HL-60 (cell line): Measurements from ENCODE around the gene KLHL11.
"Not testable (repeated sequence)": the region's sequence is repeated elsewhere in the genome, so short reads cannot be mapped to it uniquely, and the experiment has no call there.

Experiments
- DNase-seq, 2 experiments: peaks; one replicate each; pipeline ENCODE4 v3.0.0-alpha.2; 2010 to 2020; ENCODE audit warnings: low read depth in 1 of 2, low spot score in 1 of 2
- H3K27ac ChIP-seq: fragments of 250-450 bp; sonication (Bioruptor Pico); replicated peaks from 2 replicates; pipeline ENCODE4 v1.5.1; 2020; ENCODE audit warnings: mild to moderate bottlenecking, moderate library complexity
- H3K27me3 ChIP-seq: fragments of 250-450 bp; sonication (Bioruptor Pico); 2 replicates; pipeline ENCODE4 v1.5.1; 2021; ENCODE audit warnings: mild to moderate bottlenecking, moderate library complexity; ENCODE audit not compliant: insufficient read depth, poor library complexity, severe bottlenecking
- H3K4me3 ChIP-seq: replicated peaks from 2 replicates; pipeline ENCODE4 v1.5.1; 2011; ENCODE audit warnings: mild to moderate bottlenecking, control low read depth, low read length; ENCODE audit not compliant: insufficient read depth
- GABPA ChIP-seq: IDR thresholded peaks from 2 replicates; pipeline ENCODE4 v1.6.1; 2012; ENCODE audit warnings: low read depth
- POLR2AphosphoS5 ChIP-seq: IDR thresholded peaks from 2 replicates; pipeline ENCODE4 v1.6.1; 2012; ENCODE audit warnings: low read depth
- REST ChIP-seq: IDR thresholded peaks from 2 replicates; pipeline ENCODE4 v1.6.1; 2012; ENCODE audit warnings: low read depth; ENCODE audit not compliant: insufficient replicate concordance
- SPI1 ChIP-seq: IDR thresholded peaks from 2 replicates; pipeline ENCODE4 v1.6.1; 2012; ENCODE audit warnings: low read depth, mild to moderate bottlenecking, borderline replicate concordance
- TF ChIP-seq, protein P1 (sequence below): IDR thresholded peaks from one replicate; pipeline ENCODE4 v1.5.1; 2011; ENCODE audit warnings: low read length, control low read depth, inconsistent platforms; ENCODE audit not compliant: insufficient read depth

The KLHL11 gene

GRCh38 chr17:41880130-41880529 lies 14.9 kb upstream of the KLHL11 start:
- H3K4me3 ChIP-seq, result no peak overlapping the region
- H3K27ac ChIP-seq, result no peak overlapping the region
- TF ChIP-seq SPI1, result no peak
- no peak for TF ChIP-seq POLR2AphosphoS5
- TF ChIP-seq REST, result no peak
- no peaks in the 10 kb centered on the region for H3K27me3 ChIP-seq
- DNase-seq, result no peak

- not testable (repeated sequence) for H3K27ac ChIP-seq, H3K4me3 ChIP-seq, DNase-seq, H3K27me3 ChIP-seq
Measured at GRCh38 chr17:41874293-41874670, 9.1 kb upstream of the KLHL11 start.

GRCh38 chr17:41873559-41874292 lies 8.5 kb upstream of the KLHL11 start:
- DNase-seq, result no peak
- H3K4me3 ChIP-seq, result no peak overlapping the region
- TF ChIP-seq REST, result no peak
- H3K27me3 ChIP-seq, result no peaks in the 10 kb centered on the region
- no peak overlapping the region for H3K27ac ChIP-seq

DNA sequence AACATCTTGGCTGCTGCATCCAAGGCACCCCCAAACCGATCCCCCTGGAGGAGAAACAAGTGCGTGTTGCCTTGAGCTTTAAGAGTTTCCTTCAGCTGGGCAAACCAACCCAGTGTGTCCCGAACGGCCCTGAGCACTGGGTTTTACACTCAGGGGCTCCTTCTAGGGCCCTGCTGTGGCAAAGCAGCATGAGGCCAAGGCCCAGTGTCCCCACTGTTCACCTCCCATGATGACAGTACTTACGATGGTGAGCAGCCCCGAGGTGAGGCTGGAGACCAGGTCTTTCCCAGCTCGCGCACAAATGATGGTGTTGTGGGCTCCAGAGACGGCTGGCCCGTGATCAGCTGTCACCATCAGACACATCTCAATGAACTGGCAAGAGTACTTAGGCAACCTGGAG lies 6.6 kb upstream of the KLHL11 start:
- H3K4me3 ChIP-seq, result no peak overlapping the region
- H3K27me3 ChIP-seq, result no peaks in the 10 kb centered on the region
- no peak for DNase-seq
- no peak for TF ChIP-seq POLR2AphosphoS5
- no peak for TF ChIP-seq GABPA
- no peak for TF ChIP-seq REST
- TF ChIP-seq, protein P1, sequence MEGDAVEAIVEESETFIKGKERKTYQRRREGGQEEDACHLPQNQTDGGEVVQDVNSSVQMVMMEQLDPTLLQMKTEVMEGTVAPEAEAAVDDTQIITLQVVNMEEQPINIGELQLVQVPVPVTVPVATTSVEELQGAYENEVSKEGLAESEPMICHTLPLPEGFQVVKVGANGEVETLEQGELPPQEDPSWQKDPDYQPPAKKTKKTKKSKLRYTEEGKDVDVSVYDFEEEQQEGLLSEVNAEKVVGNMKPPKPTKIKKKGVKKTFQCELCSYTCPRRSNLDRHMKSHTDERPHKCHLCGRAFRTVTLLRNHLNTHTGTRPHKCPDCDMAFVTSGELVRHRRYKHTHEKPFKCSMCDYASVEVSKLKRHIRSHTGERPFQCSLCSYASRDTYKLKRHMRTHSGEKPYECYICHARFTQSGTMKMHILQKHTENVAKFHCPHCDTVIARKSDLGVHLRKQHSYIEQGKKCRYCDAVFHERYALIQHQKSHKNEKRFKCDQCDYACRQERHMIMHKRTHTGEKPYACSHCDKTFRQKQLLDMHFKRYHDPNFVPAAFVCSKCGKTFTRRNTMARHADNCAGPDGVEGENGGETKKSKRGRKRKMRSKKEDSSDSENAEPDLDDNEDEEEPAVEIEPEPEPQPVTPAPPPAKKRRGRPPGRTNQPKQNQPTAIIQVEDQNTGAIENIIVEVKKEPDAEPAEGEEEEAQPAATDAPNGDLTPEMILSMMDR, result no peak
- TF ChIP-seq SPI1, result no peak
- no peak overlapping the region for H3K27ac ChIP-seq

GRCh38 chr17:41870627-41871026 lies 5.4 kb upstream of the KLHL11 start:
- no peak for DNase-seq
- Histone ChIP-seq H3K27me3 (no peaks in the 10 kb centered on the region), H3K27ac (no peak overlapping the region), H3K4me3 (no peak overlapping the region)
- no peak for TF ChIP-seq SPI1
- no peak for TF ChIP-seq GABPA
- TF ChIP-seq, protein P1, result no peak
- no peak for TF ChIP-seq POLR2AphosphoS5
- no peak for TF ChIP-seq REST
